B cell (primary cell): ENCODE measurements around the gene RNF111. TPM values are rescaled to one million over a fixed set of nuclear protein-coding genes. Genes with fewer than 3 reads are reported as not detected.

Experiments used
- ATAC-seq: fragments of 200-7000 bp; cut with Tn5 transposase; one replicate; pipeline ENCODE4 v1.10.0; 2021; ENCODE audit warnings: low read depth, mild to moderate bottlenecking, moderate number of reproducible peaks, moderate library complexity
- CTCF ChIA-PET: fragments of 350-600 bp; sonication (Branson Sonifier 250); formaldehyde crosslinking; loops from one replicate; lab custom pipeline; 2021; ENCODE audit warnings: antibody characterized with exemption, inconsistent platforms; lab: Charles Lee
- POLR2A ChIA-PET: fragments of 350-600 bp; sonication (Branson Sonifier 250); formaldehyde crosslinking; loops from one replicate; lab custom pipeline; 2021; ENCODE audit warnings: antibody characterized with exemption; lab: Charles Lee
- DNase-seq: peaks from one replicate; pipeline ENCODE4 v3.0.0; 2013
- H2AFZ ChIP-seq: 2 replicates; pipeline ENCODE4 v1.6.1; 2012; ENCODE audit warnings: mild to moderate bottlenecking, low read depth, low read length; ENCODE audit not compliant: insufficient read depth, poor library complexity, severe bottlenecking
- H3K27ac ChIP-seq, 2 donors: 1 replicate in 1 of 2; 2 replicates in 1 of 2; pipeline ENCODE4 v1.5.1; 2012 to 2013; ENCODE audit warnings: low read length in 2 of 2, mild to moderate bottlenecking in 2 of 2, moderate library complexity in 1 of 2
- H3K27me3 ChIP-seq, 4 experiments: fragments of 200-600 bp in 1 of 4; sonication (generic) in 1 of 4; replicated peaks in 1 of 4; 1 replicate in 2 of 4; 2 replicates in 2 of 4; pipeline versions ENCODE4 v1.6.1 to v1.7.0; 2013 to 2016; ENCODE audit warnings: low read length in 3 of 4, mild to moderate bottlenecking in 2 of 4, mixed read lengths in 1 of 4, moderate library complexity in 1 of 4; ENCODE audit not compliant: insufficient read depth in 4 of 4, control insufficient read depth in 3 of 4; ENCODE audit errors: control extremely low read depth in 1 of 4
- H3K36me3 ChIP-seq, 2 experiments: replicated peaks in 1 of 2; 1 replicate in 1 of 2; 2 replicates in 1 of 2; pipeline versions ENCODE4 v1.6.1 to v1.7.1; 2013; ENCODE audit warnings: low read length in 1 of 2; ENCODE audit not compliant: insufficient read depth in 2 of 2, control insufficient read depth in 1 of 2; ENCODE audit errors: control extremely low read depth in 1 of 2, extremely low read depth in 1 of 2
- H3K4me1 ChIP-seq, 2 donors: fragments of 200-600 bp in 1 of 2; sonication (generic) in 1 of 2; 1 replicate in 1 of 2; 2 replicates in 1 of 2; pipeline versions ENCODE4 v1.5.1 to v1.6.1; 2013 to 2017; ENCODE audit warnings: low read length in 2 of 2; ENCODE audit not compliant: control insufficient read depth in 2 of 2, insufficient read depth in 2 of 2
- H3K4me2 ChIP-seq: replicated peaks from 2 replicates; pipeline ENCODE3; 2012; ENCODE audit warnings: mild to moderate bottlenecking, low read depth, low read length; ENCODE audit not compliant: poor library complexity, severe bottlenecking
- H3K4me3 ChIP-seq, 5 experiments: fragments of 200-600 bp in 1 of 5; sonication (generic) in 1 of 5; 1 replicate in 3 of 5; 2 replicates in 2 of 5; pipeline versions ENCODE4 v1.5.1 to v1.7.0; 2011 to 2016; ENCODE audit warnings: low read length in 4 of 5, mild to moderate bottlenecking in 4 of 5, low read depth in 2 of 5, control low read depth in 1 of 5, moderate library complexity in 1 of 5; ENCODE audit not compliant: insufficient read depth in 1 of 5; ENCODE audit errors: control extremely low read depth in 1 of 5, extremely low read depth in 1 of 5
- H3K79me2 ChIP-seq: fragments of 200-600 bp; sonication (generic); one replicate; pipeline ENCODE4 v1.6.0; 2016; ENCODE audit warnings: low read length; ENCODE audit not compliant: control insufficient read depth, insufficient read depth
- H3K9ac ChIP-seq: fragments of 200-600 bp; sonication (generic); 2 replicates; pipeline ENCODE4 v1.6.1; 2017; ENCODE audit warnings: mild to moderate bottlenecking, low read length, moderate library complexity
- H3K9me3 ChIP-seq, 3 donors: one replicate each; pipeline versions ENCODE4 v1.6.1 to v1.7.1; 2013; ENCODE audit warnings: low read length in 2 of 3; ENCODE audit not compliant: control insufficient read depth in 2 of 3, insufficient read depth in 1 of 3; ENCODE audit errors: control extremely low read depth in 1 of 3
- H4K20me1 ChIP-seq: 2 replicates; pipeline ENCODE4 v1.6.0; 2012; ENCODE audit warnings: mild to moderate bottlenecking, low read length; ENCODE audit not compliant: insufficient read depth, control insufficient read depth, poor library complexity, severe bottlenecking
- H3K27ac Mint-ChIP-seq: one replicate; pipeline ENCODE4 v1.8.0; 2021; ENCODE audit warnings: mixed read lengths
- H3K27me3 Mint-ChIP-seq: one replicate; pipeline ENCODE4 v1.8.0; 2021; ENCODE audit warnings: mixed read lengths
- H3K4me1 Mint-ChIP-seq: one replicate; pipeline ENCODE4 v1.8.0; 2021; ENCODE audit warnings: mixed read lengths
- H3K4me3 Mint-ChIP-seq: one replicate; pipeline ENCODE4 v1.8.0; 2021; ENCODE audit warnings: mixed read lengths
- H3K9me3 Mint-ChIP-seq: one replicate; pipeline ENCODE4 v1.8.0; 2022; ENCODE audit warnings: mixed read lengths; ENCODE audit not compliant: insufficient read depth
- CTCF ChIP-seq: fragments of 200-600 bp; IDR thresholded peaks from one replicate; pipeline ENCODE4 v1.8.0; 2022; ENCODE audit warnings: antibody characterized with exemption, mild to moderate bottlenecking
- EZH2 ChIP-seq: IDR thresholded peaks from 2 replicates; pipeline ENCODE4 v1.6.1; 2012; ENCODE audit warnings: borderline replicate concordance, low read depth, mild to moderate bottlenecking, moderate library complexity, low read length; ENCODE audit not compliant: insufficient read depth, poor library complexity, severe bottlenecking
- WGBS: methylation state at CpG from one replicate; pipeline ENCODE4 v1.1.5; 2013; ENCODE audit warnings: missing lambda C conversion rate; ENCODE audit not compliant: insufficient coverage; 5-methylcytosine and 5-hydroxymethylcytosine counted together
- intact Hi-C: fragments of 100-400 bp; cut with micrococcal nuclease; formaldehyde crosslinking; loops from one replicate; pipeline ENCODE4 v1.10.0; 2022
- polyA plus RNA-seq: library from polyadenylated mRNA; depleted of rRNA; stranded (reverse); fragments of >200 nt; gene quantifications from 2 replicates; pipeline ENCODE4 v1.2.3, GENCODE V29; 2012
- total RNA-seq, 2 donors: library from RNA; stranded (reverse); fragments of 120-200 nt in 1 of 2; gene quantifications; 1 replicate in 1 of 2; 2 replicates in 1 of 2; pipeline versions ENCODE4 v1.2.3 to v1.2.4, GENCODE V29; 2013 to 2022

Gene RNF111
- total and polyA plus RNA-seq, 2 donors (not counting 1 experiment from before 2014, with no cell fraction given) = 24.9 to 72.3 TPM

- Mint-ChIP-seq H3K9me3 (no peaks in the 10 kb centered on the region), H3K4me3 (no peak overlapping the region), H3K27me3 (no peaks in the 10 kb centered on the region), H3K27ac (no peak overlapping the region), H3K4me1 (peaks cover 20% of the 10 kb centered on the region)
- H3K79me2 ChIP-seq = peaks cover 19% of the 10 kb centered on the region
- CTCF ChIA-PET = interaction anchor here (1.0 kb wide), 1 partner anchor 468 kb away, joined by 3 read pairs; no protein-coding TSS in a partner anchor
- H3K9ac ChIP-seq = no peak overlapping the region
- no peak overlapping the region for H2AFZ ChIP-seq
- H3K36me3 ChIP-seq = peaks cover 7 to 85% of the 10 kb centered on the region in 2 experiments
- POLR2A ChIA-PET = no interaction called here
- peaks cover 22% of the 10 kb centered on the region for H4K20me1 ChIP-seq
- TF ChIP-seq EZH2 (no peak), CTCF (no peak)
- DNase-seq = no peak
- H3K4me3 ChIP-seq = no peak overlapping the region
- no peak for ATAC-seq
- intact Hi-C loops = no loop called here
- no peaks in the 10 kb centered on the region for H3K9me3 ChIP-seq
- H3K4me1 ChIP-seq = no peaks in the 10 kb centered on the region
- no peak overlapping the region for H3K27ac ChIP-seq
- 100% methylated on average over 1 of the region's 4 CpGs for WGBS
- H3K27me3 ChIP-seq = no peaks in the 10 kb centered on the region
- no peak overlapping the region for H3K4me2 ChIP-seq
These were observed 72.9 kb downstream of the RNF111 start for GRCh38 chr15:59060348-59060747.

- peaks cover 5 to 90% of the 10 kb centered on the region in 2 experiments for H3K36me3 ChIP-seq
- no peak overlapping the region for H2AFZ ChIP-seq
- TF ChIP-seq CTCF = no peak
- no peak for TF ChIP-seq EZH2
- H3K4me3 Mint-ChIP-seq = no peak overlapping the region
- peaks cover 16% of the 10 kb centered on the region for H3K4me1 Mint-ChIP-seq
- ChIA-PET POLR2A (no interaction called here), CTCF (interaction anchor here (1.9 kb wide), 1 partner anchor 107 kb away, joined by 6 read pairs; no protein-coding TSS in a partner anchor)
- H3K27me3 Mint-ChIP-seq = no peaks in the 10 kb centered on the region
- no peaks in the 10 kb centered on the region for H3K9me3 Mint-ChIP-seq
- DNase-seq (no peak), ATAC-seq (no peak)
- intact Hi-C loops = no loop called here
- no CpG with 5 or more reads among the region's 4 CpGs for WGBS
- H3K9ac ChIP-seq = no peak overlapping the region
- no peak overlapping the region for H3K27ac Mint-ChIP-seq
- H3K4me2 ChIP-seq = no peak overlapping the region
- no peak overlapping the region for H3K4me3 ChIP-seq
- H3K27me3 ChIP-seq = no peaks in the 10 kb centered on the region
- no peak overlapping the region for H3K27ac ChIP-seq
- H3K9me3 ChIP-seq = no peaks in the 10 kb centered on the region
- H4K20me1 ChIP-seq = peaks cover 22% of the 10 kb centered on the region
- peaks cover 19% of the 10 kb centered on the region for H3K79me2 ChIP-seq
- no peaks in the 10 kb centered on the region for H3K4me1 ChIP-seq
These were observed 75.6 kb downstream of the RNF111 start for GRCh38 chr15:59063042-59063441.
